Inferior parietal cortex (tissue), 1 donor: ENCODE results near the gene CAMTA1.

Experiments used
- DNase-seq: peaks from one replicate; pipeline ENCODE4 v3.0.0-alpha.2; 2016; ENCODE audit errors: extremely low spot score

The CAMTA1 gene

DNA sequence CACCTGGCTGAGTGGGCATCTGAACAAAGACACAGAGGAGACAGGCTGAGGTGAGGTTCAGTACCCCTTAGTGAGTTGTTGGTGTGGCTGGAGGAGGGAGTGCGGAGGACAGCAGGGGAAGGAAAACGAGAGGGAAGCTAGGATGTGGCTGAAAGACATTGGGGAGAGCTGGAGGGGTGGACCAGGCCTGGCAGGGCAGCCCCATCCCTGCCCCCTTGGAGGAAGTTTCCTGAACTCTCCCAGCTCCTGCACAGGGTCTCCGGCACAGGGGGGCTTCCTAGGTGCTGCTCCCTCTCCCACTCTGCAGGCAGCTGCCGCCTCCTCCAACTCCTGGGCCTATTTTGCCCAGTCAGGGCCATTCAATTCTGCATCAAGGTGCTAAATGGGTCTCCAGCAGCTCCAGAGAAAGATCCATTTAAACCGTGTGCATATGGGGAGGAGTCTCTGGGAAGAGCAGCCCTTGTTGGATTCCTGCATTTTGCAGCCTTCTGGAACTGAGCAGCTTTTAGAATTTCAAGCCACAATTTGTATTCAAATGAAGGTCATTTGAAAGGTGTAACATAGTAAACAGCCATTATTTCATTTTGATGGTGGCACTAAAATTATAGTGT is 193.9 kb downstream of the CAMTA1 start:
- no peak for DNase-seq

DNA sequence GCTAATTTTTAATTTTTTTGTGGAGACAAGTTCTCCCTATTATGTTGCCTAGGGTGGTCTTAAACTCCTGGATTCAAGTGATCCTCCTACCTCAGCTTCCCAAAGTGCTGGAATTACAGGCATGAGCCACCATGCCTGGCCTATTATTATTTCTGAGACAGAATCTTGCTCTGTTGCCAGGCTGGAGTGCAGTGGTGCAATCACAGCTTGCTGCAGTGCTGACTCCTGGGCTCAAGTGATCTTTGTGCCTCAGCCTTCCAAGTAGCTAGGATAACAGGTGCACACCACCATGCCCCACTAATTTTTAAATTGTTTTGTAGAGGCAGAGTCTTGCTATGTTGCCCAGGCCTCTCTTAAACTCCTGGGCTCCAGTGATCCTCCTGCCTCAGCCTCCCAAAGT is 196.3 kb downstream of the CAMTA1 start:
- no peak for DNase-seq

DNA sequence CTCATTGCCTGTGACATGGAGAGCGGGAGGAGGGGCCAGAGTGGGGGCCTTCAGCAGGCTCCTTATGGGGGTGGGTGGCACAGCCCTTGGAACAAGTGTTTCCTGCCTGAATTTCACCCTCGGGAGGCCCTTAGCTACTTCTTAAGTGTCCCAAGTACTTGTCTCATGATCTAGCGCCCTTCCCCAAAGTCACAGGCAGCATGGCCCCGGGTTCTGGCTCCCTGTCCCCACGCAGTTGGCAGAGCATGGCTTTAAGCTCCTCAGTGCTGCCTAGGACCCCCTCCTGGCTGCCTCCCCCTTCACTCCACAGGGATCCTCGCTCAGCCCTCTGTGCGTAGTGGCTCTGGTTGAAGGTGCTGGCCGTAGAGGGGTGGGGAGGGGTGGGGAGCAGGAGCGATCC is 197.2 kb downstream of the CAMTA1 start:
- DNase-seq = no peak

DNA sequence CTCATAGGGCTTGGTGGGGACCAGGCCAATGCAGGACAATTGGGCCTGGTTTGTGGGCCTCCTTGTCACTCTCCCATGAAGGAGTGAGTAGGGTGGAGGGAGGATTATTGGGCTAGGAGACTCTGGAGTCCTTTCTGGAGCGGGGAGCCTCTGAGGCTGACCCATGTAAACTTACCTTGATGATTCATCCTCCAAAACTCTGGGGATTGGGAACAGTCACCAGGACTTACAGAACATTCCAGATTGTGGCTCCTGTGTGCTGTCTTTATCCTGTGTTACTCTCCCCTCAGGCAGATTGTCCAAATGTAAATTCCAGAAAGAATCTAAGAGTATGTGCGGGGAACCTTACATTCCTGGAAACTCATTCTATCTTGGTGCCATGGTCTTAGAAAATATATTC is 197.6 kb downstream of the CAMTA1 start:
- DNase-seq = no peak

DNA sequence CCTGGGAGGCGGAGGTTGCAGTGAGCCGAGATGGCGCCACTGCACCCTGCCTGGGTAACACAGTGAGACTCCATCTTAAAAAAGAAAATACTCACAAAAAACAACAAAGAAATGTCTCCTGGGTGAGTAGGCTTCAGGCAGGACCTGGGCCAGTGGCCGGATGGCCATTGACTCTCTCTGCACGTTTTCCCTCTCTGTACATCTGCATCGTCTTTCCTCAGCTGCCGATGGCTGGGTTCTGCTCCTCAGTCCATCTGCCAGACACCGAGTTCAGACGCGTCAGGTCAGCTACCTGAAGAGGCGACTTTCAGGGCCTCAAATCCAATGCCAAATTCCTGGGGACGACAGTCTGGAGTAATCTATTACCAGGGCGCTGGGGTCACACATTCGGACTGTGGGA is 199.3 kb downstream of the CAMTA1 start:
- no peak for DNase-seq

DNA sequence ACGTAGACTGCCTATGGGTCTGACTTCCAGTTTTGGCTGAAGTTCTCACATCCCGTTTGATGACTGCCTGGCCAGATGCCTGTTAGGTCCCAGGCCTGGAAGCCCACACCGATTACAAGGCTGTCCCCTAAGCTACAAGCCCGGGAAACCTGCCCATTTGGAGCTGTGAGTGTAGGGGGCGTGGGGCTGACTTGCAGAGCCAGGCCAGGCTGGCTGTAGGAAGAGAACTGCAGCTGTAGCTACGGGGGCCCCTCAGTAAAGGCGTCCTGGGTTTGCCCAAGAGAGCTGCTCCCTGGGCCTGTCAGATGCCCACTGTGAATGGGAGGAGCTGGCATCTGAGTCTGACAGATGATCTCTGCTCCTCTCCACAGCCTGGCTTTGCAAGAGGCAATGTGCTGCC is 199.7 kb downstream of the CAMTA1 start:
- DNase-seq = no peak

DNA sequence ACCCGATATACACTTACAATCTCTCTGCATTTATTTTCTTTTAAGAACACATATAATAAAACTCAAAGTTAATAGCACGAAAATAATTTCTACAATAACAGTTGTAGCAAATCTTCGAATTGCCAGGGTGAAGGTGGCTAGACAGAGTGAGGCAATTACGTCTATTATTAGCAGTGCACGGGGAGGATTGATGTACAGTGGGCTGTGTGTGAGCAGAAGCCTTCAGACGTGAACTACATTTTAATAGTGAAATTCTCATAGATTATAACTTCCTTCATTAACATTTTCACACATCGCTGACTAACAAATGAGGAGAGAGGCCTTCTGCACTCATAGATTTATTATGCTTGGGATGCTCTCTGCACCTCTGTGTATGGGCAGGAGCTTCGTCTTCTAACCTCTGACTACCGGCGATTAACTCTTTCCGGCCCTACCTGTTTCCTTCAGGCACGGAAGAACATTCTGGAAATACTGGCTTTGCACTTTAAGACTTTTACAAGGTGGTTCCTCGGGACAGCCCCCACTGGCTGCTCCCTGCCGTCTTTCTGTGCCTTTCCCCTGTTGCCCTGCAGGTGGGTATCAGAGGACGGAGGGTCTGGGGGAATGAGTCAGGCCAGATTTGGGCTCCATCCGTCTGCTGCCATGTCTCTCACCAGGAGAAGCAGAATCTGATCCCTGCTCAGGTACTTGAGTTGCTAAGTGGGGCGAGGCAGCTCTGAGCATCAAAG is 200.5 kb downstream of the CAMTA1 start:
- DNase-seq = no peak

DNA sequence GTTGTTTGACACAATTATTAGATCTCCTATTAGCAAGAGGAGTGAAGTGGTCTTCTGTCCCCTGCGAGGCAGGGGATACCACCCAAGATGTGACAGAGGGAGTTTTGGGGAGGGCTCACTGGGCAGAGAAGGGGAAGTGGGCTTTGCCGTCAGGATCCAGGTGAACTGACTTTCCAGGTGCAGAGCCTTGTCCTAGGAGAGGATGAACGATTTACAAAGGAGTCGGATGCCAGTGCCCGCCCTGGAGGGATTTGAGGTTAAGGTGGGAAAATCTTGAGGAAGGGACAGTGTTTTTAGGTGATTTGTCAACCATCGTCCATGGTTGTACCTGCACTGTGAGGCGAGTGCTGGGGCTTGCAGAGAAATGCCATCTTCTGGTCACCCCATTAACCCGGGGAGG is 201.0 kb downstream of the CAMTA1 start:
- no peak for DNase-seq

DNA sequence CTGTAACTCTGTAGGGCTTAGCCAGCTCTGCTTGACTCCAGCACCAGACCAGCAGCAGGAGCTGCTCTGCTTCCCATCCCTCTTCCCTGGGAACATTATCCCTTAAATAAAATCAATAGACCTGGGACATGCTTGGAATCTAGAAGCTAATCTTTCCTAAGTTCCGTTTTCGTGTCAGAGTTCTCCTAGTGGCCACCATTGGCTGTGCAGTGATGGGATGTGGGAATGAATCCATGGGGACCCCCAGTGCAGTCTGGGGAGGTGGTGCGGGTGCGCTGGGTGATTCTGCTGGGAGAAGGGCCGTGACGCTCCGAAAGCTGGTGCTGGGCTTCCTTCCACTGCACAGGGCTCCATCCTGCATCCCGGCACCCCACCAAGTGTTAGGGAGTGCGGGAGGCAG is 202.7 kb downstream of the CAMTA1 start:
- DNase-seq = no peak

DNA sequence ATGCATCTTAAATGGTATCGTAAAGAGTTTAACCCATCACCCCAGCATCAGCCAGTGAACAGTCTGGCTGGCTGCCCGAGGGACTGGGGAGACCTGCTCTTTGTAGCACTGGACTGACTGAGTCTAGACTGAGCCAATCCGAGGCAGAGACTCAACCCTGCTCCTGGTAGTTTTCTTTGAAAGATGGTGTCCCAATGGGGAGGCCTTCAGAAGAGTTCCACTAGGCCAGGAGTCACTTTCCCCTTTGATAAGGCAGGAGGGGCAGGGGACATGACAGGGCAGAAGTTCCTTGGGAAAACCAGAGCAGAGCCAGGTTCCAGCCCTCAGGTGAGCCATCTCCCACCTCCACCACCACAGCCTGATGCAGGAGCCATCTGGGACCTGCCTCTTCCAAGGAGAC is 203.5 kb downstream of the CAMTA1 start:
- no peak for DNase-seq

DNA sequence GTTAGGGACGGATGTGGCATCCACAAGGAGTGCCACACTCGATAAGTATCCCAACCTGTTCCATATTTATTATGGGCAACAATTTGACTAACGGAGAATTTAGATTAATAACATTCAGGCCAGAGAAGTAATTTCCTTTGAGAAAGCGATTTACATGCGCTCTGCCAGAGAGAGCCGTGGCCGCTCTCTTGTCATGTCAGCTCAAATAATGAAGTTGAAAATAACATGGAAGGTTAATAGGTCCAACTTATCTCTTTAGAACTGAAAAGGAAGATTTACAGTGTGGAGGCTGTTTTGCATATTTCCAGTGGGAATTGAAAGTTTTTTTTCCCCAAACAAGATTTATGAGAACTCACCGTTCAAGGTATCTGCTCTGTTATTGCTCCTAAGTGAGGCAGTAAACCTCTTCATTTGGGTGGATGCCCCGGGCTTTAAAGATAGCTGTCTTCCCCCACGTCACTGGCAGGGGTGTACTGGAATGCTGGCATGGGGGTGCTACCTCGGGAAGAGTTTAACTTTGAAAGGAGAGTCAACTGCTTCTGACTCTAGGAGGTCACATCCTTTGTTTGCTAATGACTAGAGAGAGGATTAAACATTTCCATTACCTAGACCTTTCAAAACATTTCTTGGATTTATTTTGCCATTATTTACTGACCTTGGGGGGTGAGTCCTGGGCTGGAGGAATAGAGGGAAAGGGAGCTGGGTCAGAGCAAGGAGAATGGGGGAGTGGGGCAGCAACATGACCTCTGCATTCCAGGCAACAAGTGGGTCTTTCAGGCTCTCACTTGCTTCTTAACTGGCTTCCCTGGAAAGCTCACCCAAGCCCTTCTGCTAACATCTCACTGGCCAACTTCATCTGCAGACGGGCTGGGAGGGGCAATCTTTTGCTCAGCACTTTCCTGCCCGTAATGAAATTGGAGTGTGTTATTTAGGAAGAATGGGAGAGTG is 204.2 kb downstream of the CAMTA1 start:
- no peak for DNase-seq

DNA sequence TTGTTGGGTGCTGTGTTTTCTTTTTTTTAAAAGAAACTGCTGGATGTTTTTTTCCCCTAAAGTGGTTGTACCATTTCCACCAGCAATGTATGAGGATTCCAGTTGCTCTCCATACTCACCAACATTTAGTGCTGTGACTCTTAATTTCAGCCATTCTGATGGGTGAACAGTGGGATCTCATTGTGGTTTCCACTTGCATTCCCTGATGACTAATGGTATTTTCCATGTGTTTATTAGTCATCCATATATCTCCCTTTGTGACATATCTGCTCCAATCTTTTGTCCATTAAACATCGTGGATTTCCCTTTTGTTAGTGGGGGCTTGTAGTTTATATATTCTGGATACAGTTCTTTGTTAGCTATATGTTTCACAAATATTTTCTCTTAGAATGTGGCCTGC is 206.0 kb downstream of the CAMTA1 start:
- DNase-seq = no peak

DNA sequence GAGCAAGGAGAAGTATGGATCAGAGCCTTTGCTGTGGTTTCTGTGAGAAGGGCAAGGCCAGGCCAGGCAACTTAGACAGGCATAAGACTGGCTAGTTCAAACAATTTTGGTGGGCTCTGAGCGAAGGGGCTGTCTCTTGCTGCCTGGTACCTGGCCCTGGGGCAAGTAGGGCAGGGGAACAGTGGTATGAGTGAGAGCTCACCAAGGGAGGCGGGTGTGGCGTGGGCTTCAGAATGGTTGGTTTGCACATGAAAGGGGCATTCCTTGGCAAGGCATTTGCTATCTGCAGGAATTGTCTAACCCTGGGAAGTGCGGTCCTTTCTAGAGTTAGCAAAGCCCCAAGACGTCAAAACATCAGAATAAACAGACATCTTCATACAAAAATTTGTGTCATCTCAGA is 210.5 kb downstream of the CAMTA1 start:
- no peak for DNase-seq

DNA sequence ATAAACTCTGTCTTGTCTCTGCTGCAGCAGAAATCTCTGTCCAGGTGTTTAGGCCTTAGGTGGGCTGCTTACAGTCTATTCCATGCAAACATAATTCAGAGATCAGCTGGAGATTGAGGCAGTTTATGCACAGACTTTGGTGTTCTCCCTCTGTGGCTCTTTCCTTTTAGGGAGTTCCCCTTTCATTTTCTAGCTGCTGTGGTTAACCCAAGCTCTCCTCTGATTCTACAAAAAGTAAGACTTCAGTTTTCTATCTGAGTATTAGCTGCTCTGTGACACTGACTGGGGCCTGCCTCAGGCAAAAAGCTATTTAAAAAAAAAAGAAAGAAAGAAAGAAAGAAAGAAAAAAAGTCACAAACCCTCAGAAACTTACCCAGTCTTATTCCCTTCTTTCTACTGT is 211.1 kb downstream of the CAMTA1 start:
- DNase-seq = no peak

DNA sequence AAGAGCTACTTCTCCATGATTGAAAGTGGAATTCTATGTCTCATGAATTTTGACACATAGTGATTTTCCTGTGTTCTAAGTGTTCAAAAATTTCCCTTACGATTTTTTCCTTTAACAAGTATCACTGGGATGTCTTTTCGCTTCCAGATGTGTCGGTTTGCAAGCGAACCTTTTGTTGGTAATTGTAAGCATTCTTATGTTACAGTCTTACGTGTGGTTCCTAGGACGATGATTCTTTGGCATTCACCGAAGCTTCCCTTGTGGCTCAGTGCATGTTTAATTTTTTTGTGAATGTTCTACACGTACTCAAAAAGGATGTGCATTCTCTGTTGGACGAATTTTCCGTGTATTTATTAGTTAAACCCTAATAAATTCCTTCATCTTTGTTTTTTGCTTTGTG is 211.6 kb downstream of the CAMTA1 start:
- no peak for DNase-seq

DNA sequence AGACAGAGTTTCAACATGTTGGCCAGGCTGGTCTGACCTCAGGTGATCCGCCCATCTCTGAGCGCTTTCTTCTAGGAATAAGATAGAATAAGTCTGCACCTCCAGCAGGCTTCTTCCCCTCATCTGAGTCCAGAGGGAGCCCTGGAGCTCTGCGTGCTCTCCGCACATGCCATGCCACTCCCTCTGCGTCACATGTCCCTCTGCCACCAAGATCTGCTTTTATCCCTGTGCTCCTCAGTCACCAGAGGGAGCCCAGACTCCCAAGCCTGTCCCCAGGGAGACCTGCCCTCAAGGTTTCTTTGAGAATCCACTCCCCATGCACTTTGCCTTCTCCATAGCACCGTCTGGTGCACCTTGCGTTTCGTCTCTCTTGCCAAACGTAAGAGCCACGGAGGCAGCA is 213.0 kb downstream of the CAMTA1 start:
- no peak for DNase-seq

DNA sequence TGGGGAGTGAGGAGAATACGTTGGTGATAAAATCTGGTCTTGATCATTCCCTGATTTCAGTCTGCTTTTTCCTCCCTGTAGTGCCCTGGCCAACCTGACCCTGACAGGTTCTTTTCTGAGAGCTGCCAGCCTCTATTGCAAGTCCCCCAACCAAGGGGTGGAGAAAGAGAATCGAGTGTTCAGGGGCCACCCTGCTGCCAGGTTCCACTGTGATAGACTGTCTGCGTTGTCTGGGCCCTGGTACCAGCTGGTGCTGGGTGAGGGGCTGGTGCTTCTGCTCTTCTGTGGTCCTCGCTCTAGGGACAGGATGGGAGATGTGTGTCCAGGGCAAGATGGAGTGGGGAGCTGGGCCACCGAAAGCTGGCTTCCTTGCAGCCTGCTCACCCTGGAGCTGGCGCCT is 214.6 kb downstream of the CAMTA1 start:
- no peak for DNase-seq

DNA sequence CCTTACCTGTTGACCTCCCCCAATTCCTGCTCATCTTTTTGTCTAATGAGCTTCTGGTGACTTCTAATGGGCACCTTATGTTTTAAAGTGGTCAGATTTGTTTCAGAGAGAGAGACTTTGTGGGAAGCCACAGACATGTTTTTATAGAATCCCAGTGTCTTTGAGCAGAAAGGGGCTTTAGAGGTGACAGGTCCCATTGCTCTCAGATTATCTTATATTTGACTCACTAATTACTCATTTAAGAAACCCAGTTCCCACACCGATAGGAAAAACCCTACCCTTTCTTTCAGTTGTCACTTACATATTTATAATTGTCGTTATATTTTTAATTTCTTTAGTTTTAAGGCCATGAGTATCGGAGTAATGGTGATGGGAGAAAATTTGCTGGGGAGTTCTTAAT is 215.5 kb downstream of the CAMTA1 start:
- no peak for DNase-seq

DNA sequence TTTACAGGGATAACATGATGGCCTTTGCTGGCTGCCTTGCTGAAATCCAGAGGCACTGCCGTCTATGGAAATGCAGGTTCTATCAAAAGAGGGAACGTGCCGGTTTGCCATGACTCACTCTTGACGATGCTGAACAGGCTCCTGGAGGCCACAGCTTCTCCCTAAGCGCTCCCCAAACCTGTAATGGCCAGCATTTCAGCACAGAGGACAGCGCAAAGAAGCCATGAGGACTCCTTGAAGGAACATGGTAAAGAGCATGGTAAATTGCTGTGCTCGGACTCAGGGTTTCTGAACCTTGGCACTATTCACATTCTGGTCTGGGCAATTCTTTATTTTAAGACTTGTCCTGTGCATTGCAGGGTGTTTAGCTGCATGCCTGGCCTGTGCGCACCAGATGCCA is 217.5 kb downstream of the CAMTA1 start:
- no peak for DNase-seq

DNA sequence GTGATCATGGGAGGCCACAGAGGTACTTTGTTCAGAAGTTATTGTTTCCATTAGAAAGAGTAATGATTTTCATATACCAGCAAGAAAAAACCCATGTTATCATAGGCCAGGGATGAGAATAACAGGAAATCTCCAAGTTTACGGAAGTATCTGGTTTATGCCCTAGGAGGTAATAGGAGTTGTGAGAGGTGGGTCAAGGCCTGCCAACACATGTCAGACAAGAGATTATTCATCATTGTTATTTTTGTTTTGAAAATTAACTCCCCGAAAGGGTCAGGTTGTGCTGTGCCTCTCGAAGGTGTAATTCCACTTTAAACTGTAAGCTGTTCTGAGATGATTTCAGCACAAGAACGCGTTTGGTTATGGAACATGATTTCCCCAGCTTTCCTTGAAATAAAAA is 218.4 kb downstream of the CAMTA1 start:
- no peak for DNase-seq

DNA sequence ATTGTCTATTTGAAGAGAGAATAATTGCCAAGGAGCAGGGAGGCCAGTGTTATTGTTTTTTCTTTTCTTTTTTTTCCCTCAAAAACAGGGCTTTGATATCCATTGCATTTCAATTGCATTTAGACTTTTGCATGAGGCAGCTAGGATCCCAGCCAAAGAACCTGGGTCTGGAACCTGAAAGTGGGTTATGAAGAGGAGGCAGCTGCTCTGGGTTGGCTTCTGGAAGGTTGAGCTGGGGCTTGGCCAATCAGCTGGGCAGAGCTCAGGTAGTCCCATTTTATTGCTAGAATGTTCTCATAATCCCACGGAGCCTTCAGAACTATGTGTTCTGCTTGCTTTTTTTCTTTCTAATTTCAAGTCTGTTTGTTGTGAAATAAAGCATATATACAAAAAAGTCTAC is 218.9 kb downstream of the CAMTA1 start:
- peak; percentile 2 for DNase-seq

DNA sequence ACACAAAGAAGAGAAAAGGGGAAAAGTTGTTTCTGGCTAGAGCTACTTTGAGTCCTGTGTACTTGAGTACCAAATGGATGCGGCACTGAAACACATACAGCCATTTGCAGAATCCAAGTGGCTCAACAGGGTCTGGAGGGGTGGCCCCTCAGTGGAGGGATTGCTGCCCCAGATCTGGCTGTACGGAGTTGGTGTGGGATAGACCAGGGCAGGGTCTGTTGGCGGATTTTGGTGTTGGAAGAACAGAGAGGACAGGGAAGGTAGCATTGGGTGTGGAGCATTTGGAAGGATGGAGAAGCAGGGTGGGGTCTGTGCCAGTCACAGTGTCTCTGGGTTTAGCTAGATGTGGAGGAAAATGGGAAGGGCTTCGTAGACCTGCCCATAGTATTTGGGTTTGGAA is 220.5 kb downstream of the CAMTA1 start:
- no peak for DNase-seq
